Measurements from ENCODE around the gene KRTAP29-1.
A peak's percentile ranks its signal among the peaks of the same experiment; 100 is the strongest.

Gene KRTAP29-1

GRCh38 chr17:41322903-41323895 is 20.5 kb upstream of the KRTAP29-1 start:
- H3K4me3 ChIP-seq (ENCODE audit: low read depth, low read length), result no peak overlapping the region
- TF ChIP-seq CTCF (IDR thresholded peaks at IDR 0.05; ENCODE audit: low read depth, low read length, missing control alignments), result no peak
- DNase-seq (ENCODE audit: low read depth), result no peak
- in situ Hi-C loops (cut with HindIII; ENCODE audit: low sequenced_read_pairs), result no loop called here

GRCh38 chr17:41322094-41322902 is 19.6 kb upstream of the KRTAP29-1 start:
- H3K4me3 ChIP-seq (ENCODE audit: low read depth, low read length), result no peak overlapping the region
- DNase-seq (ENCODE audit: low read depth), result peak; percentile 46
- in situ Hi-C loops (cut with HindIII; ENCODE audit: low sequenced_read_pairs), result no loop called here
- peak; percentile 93 for TF ChIP-seq CTCF (IDR thresholded peaks at IDR 0.05; ENCODE audit: low read depth, low read length, missing control alignments)

- no peak overlapping the region for H3K4me3 ChIP-seq (ENCODE audit: low read depth, low read length)
- no peak for DNase-seq (ENCODE audit: low read depth)
- TF ChIP-seq CTCF (IDR thresholded peaks at IDR 0.05; ENCODE audit: low read depth, low read length, missing control alignments), result no peak
- in situ Hi-C loops (cut with HindIII; ENCODE audit: low sequenced_read_pairs), result no loop called here
Measured at GRCh38 chr17:41318231-41318630, 15.6 kb upstream of the KRTAP29-1 start.

- no peak for TF ChIP-seq CTCF (IDR thresholded peaks at IDR 0.05; ENCODE audit: low read depth, low read length, missing control alignments)
- DNase-seq (ENCODE audit: low read depth), result no peak
- in situ Hi-C loops (cut with HindIII; ENCODE audit: low sequenced_read_pairs), result no loop called here
- H3K4me3 ChIP-seq (ENCODE audit: low read depth, low read length), result no peak overlapping the region
Measured at GRCh38 chr17:41315814-41316445, 13.3 kb upstream of the KRTAP29-1 start.

- H3K4me3 ChIP-seq (ENCODE audit: low read depth, low read length), result no peak within 1 kb of the TSS
- no peak for TF ChIP-seq CTCF (IDR thresholded peaks at IDR 0.05; ENCODE audit: low read depth, low read length, missing control alignments)
- in situ Hi-C loops (cut with HindIII; ENCODE audit: low sequenced_read_pairs), result no loop called here
- no peak for DNase-seq (ENCODE audit: low read depth)
Measured at GRCh38 chr17:41315204-41315794, 12.6 kb upstream of the KRTAP29-1 start, which contains the start of gene KRTAP17-1. KRTAP17-1 (minus strand) TSS chr17:41315710; CDS start chr17:41315650, 60 bp downstream.

GRCh38 chr17:41311111-41311510 is 8.5 kb upstream of the KRTAP29-1 start:
- TF ChIP-seq CTCF (IDR thresholded peaks at IDR 0.05; ENCODE audit: low read depth, low read length, missing control alignments), result no peak
- H3K4me3 ChIP-seq (ENCODE audit: low read depth, low read length), result no peak overlapping the region
- in situ Hi-C loops (cut with HindIII; ENCODE audit: low sequenced_read_pairs), result no loop called here
- DNase-seq (ENCODE audit: low read depth), result no peak
